GM19238 (cell line): ENCODE measurements around the gene SEMA6B.

Experiments
- DNase-seq: peaks from one replicate; pipeline ENCODE4 v3.0.0; 2011; ENCODE audit warnings: low spot score; ENCODE audit not compliant: insufficient read length

The SEMA6B gene

GRCh38 chr19:4496304-4496703 lies 63.2 kb downstream of the SEMA6B start:
- no peak for DNase-seq

- DNase-seq = no peak
These were observed 64.0 kb downstream of the SEMA6B start for GRCh38 chr19:4495471-4495870.

GRCh38 chr19:4494691-4495064 lies 64.8 kb downstream of the SEMA6B start:
- DNase-seq = no peak

DNA sequence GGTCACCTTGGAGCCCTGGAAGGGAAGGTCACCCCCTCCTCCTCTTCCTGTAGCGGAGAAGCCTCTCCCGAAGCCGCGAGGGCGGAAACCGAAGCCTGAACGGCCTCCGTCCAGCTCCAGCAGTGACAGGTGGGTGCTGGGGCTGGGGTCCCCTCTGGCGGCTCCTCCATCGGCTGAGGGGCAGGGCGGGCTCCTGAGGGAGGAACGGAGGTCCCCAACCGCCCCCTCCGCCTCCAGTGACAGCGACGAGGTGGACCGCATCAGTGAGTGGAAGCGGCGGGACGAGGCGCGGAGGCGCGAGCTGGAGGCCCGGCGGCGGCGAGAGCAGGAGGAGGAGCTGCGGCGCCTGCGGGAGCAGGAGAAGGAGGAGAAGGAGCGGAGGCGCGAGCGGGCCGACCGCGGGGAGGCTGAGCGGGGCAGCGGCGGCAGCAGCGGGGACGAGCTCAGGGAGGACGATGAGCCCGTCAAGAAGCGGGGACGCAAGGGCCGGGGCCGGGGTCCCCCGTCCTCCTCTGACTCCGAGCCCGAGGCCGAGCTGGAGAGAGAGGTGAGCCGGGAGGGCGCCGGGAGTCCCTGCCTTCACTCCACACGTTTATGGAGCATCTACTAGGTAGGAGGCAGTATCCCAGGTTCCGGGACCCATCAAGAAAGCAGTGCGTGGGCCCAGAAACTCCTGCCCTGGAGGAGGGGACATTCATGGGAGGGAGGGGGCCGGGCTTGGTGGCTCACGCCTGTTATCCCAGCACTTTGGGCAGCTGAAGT lies 65.4 kb downstream of the SEMA6B start:
- no peak for DNase-seq

DNA sequence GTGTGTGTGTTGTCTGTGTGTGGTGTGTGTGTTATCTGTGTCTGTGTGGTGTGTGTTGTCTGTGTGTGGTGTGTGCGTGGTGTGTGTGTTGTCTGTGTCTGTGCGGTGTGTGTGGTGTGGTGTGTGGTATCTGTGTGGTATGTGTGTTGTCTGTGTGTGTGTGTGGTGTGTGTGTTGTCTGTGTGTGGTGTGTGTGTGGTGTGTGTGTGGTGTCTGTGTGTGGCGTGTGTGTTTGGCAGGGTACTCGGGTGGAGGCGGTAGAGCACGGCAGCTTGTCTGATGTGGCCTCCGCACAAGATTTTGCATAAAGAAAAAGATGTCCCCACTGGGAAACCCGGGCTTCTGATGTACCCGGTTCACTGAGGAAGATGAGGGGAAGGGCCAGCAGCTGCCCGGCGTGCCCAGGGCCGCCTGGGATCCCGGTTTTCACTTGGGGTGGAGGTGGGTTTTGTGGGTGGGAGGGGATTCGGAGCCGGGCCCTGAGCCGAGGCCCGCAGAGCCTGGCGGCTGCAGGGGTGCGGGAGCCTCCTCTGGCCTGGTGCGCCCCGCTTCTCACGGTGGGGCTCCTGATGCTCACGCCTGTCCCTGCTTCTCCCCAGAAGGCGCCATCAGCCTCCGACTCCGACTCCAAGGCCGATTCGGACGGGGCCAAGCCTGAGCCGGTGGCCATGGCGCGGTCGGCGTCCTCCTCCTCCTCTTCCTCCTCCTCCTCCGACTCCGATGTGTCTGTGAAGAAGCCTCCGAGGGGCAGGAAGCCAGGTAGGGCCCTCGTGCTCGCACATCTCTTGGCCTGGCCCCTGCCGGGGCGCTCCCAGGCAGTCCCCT lies 66.2 kb downstream of the SEMA6B start:
- no peak for DNase-seq
